NCI-H82 (cell line): ENCODE measurements around the gene CDH15.
A peak's percentile ranks its signal among the peaks of the same experiment; 100 is the strongest.
"Not testable (repeated sequence)": the region's sequence is repeated elsewhere in the genome, so short reads cannot be mapped to it uniquely, and the experiment has no call there.

Experiments
- DNase-seq: peaks from one replicate; lab custom pipeline; 2025; lab: John Stamatoyannopoulos, UW

The CDH15 gene

GRCh38 chr16:89187770-89188392 lies 16.3 kb downstream of the CDH15 start:
- DNase-seq, result no peak

- not testable (repeated sequence) for DNase-seq
Observed at GRCh38 chr16:89188471-89189357, 17.2 kb downstream of the CDH15 start.

GRCh38 chr16:89189358-89190025 lies 17.9 kb downstream of the CDH15 start:
- DNase-seq, result peak; percentile 28

GRCh38 chr16:89190150-89190958 lies 18.8 kb downstream of the CDH15 start:
- no peak for DNase-seq

- DNase-seq, result no peak
Observed at GRCh38 chr16:89191033-89191900, 19.7 kb downstream of the CDH15 start.

GRCh38 chr16:89191901-89192185 lies 20.3 kb downstream of the CDH15 start:
- DNase-seq, result no peak

GRCh38 chr16:89192186-89192955 lies 20.8 kb downstream of the CDH15 start:
- peak; percentile 86 for DNase-seq

GRCh38 chr16:89192956-89193575 lies 21.5 kb downstream of the CDH15 start:
- DNase-seq, result peak; percentile 80

GRCh38 chr16:89193576-89194293 lies 22.2 kb downstream of the CDH15 start:
- peak; percentile 47 for DNase-seq

- no peak for DNase-seq
Observed at GRCh38 chr16:89194340-89195311, 23.1 kb downstream of the CDH15 start.

GRCh38 chr16:89195521-89196171 lies 24.1 kb downstream of the CDH15 start:
- no peak for DNase-seq

GRCh38 chr16:89197033-89197632 lies 25.6 kb downstream of the CDH15 start:
- no peak for DNase-seq

- DNase-seq, result no peak
Observed at GRCh38 chr16:89197633-89198416, 26.3 kb downstream of the CDH15 start.

- DNase-seq, result no peak
Observed at GRCh38 chr16:89198417-89199240, 27.1 kb downstream of the CDH15 start.
